Hepatocyte (in vitro differentiated cells): Measurements from ENCODE around the gene SOS1. TPM values are rescaled to one million over a fixed set of nuclear protein-coding genes. Genes with fewer than 3 reads are reported as not detected.
A peak's percentile ranks its signal among the peaks of the same experiment; 100 is the strongest.
"Not testable (repeated sequence)": the region's sequence is repeated elsewhere in the genome, so short reads cannot be mapped to it uniquely, and the experiment has no call there.

ENCODE experiments used
- DNase-seq: peaks from one replicate; pipeline ENCODE4 v3.0.0-alpha.2; 2016; ENCODE audit warnings: low spot score
- H2AFZ ChIP-seq: fragments of 200-600 bp; sonication (generic); 2 replicates; pipeline ENCODE4 v1.6.0; 2016; ENCODE audit warnings: antibody characterized with exemption, mild to moderate bottlenecking
- H3K27ac ChIP-seq: fragments of 200-600 bp; sonication (generic); 2 replicates; pipeline ENCODE4 v1.5.1; 2016; ENCODE audit warnings: mild to moderate bottlenecking
- H3K27me3 ChIP-seq: fragments of 200-600 bp; sonication (generic); 2 replicates; pipeline ENCODE4 v1.6.1; 2016
- H3K36me3 ChIP-seq: fragments of 200-600 bp; sonication (generic); replicated peaks from 2 replicates; pipeline ENCODE4 v1.5.1; 2016; ENCODE audit warnings: low read depth; ENCODE audit not compliant: insufficient read depth
- H3K4me1 ChIP-seq: fragments of 200-600 bp; sonication (generic); 2 replicates; pipeline ENCODE4 v1.5.1; 2016; ENCODE audit warnings: mild to moderate bottlenecking, moderate library complexity; ENCODE audit not compliant: insufficient read depth
- H3K4me2 ChIP-seq: fragments of 200-600 bp; sonication (generic); 2 replicates; pipeline ENCODE4 v1.6.0; 2016
- H3K4me3 ChIP-seq: fragments of 200-600 bp; sonication (generic); 2 replicates; pipeline ENCODE4 v1.5.1; 2016; ENCODE audit warnings: mild to moderate bottlenecking
- H3K79me2 ChIP-seq: fragments of 200-600 bp; sonication (generic); 2 replicates; pipeline ENCODE4 v1.6.0; 2017; ENCODE audit warnings: mild to moderate bottlenecking
- H3K9me2 ChIP-seq: fragments of 200-600 bp; sonication (generic); replicated peaks from 2 replicates; pipeline ENCODE4 v1.6.0; 2017; ENCODE audit warnings: mild to moderate bottlenecking; ENCODE audit not compliant: insufficient read depth
- H3K9me3 ChIP-seq: fragments of 200-600 bp; sonication (generic); 2 replicates; pipeline ENCODE4 v1.5.1; 2016; ENCODE audit warnings: low read depth, mild to moderate bottlenecking
- H4K20me1 ChIP-seq: fragments of 200-600 bp; sonication (generic); 2 replicates; pipeline ENCODE4 v1.6.0; 2016; ENCODE audit warnings: mild to moderate bottlenecking; ENCODE audit not compliant: insufficient read depth, poor library complexity, severe bottlenecking
- CTCF ChIP-seq: fragments of 200-600 bp; sonication (generic); IDR thresholded peaks from 2 replicates; pipeline ENCODE4 v1.5.1; 2016; ENCODE audit warnings: antibody characterized with exemption, mild to moderate bottlenecking; ENCODE audit not compliant: poor library complexity
- EZH2 ChIP-seq: fragments of 200-600 bp; sonication (generic); IDR thresholded peaks from 2 replicates; pipeline ENCODE4 v1.6.1; 2016; ENCODE audit warnings: antibody characterized with exemption, mild to moderate bottlenecking, borderline replicate concordance
- EZH2phosphoT487 ChIP-seq: fragments of 200-600 bp; sonication (generic); IDR thresholded peaks from one replicate; pipeline ENCODE4 v1.6.1; 2018; ENCODE audit warnings: antibody characterized with exemption, mild to moderate bottlenecking, low read depth, moderate library complexity; ENCODE audit not compliant: unreplicated experiment, severe bottlenecking
- WGBS: methylation state at CpG from one replicate; pipeline ENCODE4 v1.1.6; 2016; ENCODE audit warnings: low lambda C conversion rate; ENCODE audit errors: missing lambda C conversion rate; 5-methylcytosine and 5-hydroxymethylcytosine counted together
- polyA plus RNA-seq: library from polyadenylated mRNA; unstranded; fragments of >200 nt; fragmentation: Nextera tagmentation; extraction: Ambion mirVana; gene quantifications from 2 replicates; pipeline ENCODE4 v1.2.1, GENCODE V29; 2016
- total RNA-seq: library from RNA; depleted of rRNA; stranded (reverse); fragments of >200 nt; gene quantifications from 2 replicates; pipeline ENCODE4 v1.2.3, GENCODE V29; 2014

The SOS1 gene
- total and polyA plus RNA-seq, 2 experiments from 2014 or later, result 11.9 to 48.4 TPM

- Histone ChIP-seq H3K36me3 (peaks cover 4% of the 10 kb centered on the region), H2AFZ (no peak overlapping the region), H3K79me2 (peaks cover 47% of the 10 kb centered on the region), H3K9me3 (no peaks in the 10 kb centered on the region), H3K4me2 (no peak overlapping the region), H3K27ac (no peak overlapping the region), H3K9me2 (no peaks in the 10 kb centered on the region), H3K4me1 (no peaks in the 10 kb centered on the region), H3K4me3 (no peak overlapping the region), H3K27me3 (no peaks in the 10 kb centered on the region), H4K20me1 (no peaks in the 10 kb centered on the region)
- TF ChIP-seq EZH2phosphoT487, result no peak
- 77% methylated on average over 6 of the region's 6 CpGs for WGBS
- no peak for DNase-seq
Measured at GRCh38 chr2:39062320-39062719, 58.5 kb downstream of the SOS1 start.

DNA sequence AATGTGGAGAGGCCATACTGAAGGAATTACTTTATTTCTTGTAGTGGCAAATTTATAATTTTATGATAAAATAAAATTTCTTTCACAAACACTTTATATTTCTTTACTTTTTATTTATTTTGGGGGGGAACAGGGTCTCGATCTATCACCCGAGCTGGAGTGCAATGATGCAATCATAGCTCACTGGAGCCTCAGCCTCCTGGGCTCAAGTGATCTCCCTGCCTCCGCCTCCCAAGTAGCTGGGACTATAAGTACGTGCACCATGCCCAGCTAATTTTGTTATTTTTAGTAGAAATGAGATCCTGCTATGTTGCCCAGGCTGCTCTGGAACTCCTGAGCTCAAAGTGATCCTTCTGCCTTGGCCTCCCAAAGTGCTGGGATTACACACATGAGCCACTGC is 59.6 kb downstream of the SOS1 start:
- TF ChIP-seq CTCF (no peak), EZH2phosphoT487 (no peak), EZH2 (no peak)
- no peaks in the 10 kb centered on the region for H3K9me3 ChIP-seq
- WGBS, result 85% methylated on average over 4 of the region's 4 CpGs
- H4K20me1 ChIP-seq, result no peaks in the 10 kb centered on the region
- no peaks in the 10 kb centered on the region for H3K36me3 ChIP-seq
- no peaks in the 10 kb centered on the region for H3K27me3 ChIP-seq
- no peaks in the 10 kb centered on the region for H3K4me1 ChIP-seq
- no peak for DNase-seq
- H3K27ac ChIP-seq, result no peak overlapping the region
- H3K4me3 ChIP-seq, result no peak overlapping the region
- no peak overlapping the region for H3K4me2 ChIP-seq
- no peak overlapping the region for H2AFZ ChIP-seq
- no peaks in the 10 kb centered on the region for H3K9me2 ChIP-seq
- H3K79me2 ChIP-seq, result peaks cover 36% of the 10 kb centered on the region

DNA sequence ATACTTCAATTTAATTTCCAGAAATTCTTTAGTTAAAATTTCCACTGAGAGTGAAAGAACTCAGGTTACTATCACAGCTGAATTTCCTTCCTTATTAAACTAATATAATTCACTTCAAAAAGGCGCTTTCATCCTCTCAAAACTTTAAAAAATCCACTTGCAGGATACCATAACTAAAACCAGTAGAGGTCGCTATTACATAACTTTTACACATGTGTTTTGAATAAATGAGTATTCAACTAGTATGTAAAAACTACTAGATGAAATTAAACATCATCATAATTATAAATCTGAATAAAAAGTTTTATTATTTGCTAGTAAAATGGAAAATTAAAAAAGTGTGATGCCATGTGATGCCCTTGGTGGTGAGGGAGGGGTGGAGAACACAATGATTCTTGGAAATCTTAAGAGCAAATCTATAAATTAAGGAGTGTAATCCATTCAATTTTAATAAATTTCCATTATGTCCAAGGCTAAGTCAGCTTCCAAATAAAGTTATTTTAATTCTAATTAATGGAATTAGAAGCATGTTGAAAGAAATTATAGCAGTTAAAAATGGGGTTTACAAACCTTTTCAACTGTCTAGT is 61.4 kb downstream of the SOS1 start:
- DNase-seq, result peak; percentile 66
- TF ChIP-seq CTCF (peak; percentile 87), EZH2phosphoT487 (no peak)
- Histone ChIP-seq H3K27me3 (no peaks in the 10 kb centered on the region), H3K9me3 (no peaks in the 10 kb centered on the region), H3K36me3 (no peaks in the 10 kb centered on the region), H3K27ac (no peak overlapping the region), H3K4me2 (no peak overlapping the region), H3K9me2 (no peaks in the 10 kb centered on the region), H3K4me3 (no peak overlapping the region), H4K20me1 (no peaks in the 10 kb centered on the region), H3K4me1 (no peaks in the 10 kb centered on the region), H2AFZ (no peak overlapping the region), H3K79me2 (peaks cover 21% of the 10 kb centered on the region)
- WGBS, result 31% methylated on average over 2 of the region's 2 CpGs

DNA sequence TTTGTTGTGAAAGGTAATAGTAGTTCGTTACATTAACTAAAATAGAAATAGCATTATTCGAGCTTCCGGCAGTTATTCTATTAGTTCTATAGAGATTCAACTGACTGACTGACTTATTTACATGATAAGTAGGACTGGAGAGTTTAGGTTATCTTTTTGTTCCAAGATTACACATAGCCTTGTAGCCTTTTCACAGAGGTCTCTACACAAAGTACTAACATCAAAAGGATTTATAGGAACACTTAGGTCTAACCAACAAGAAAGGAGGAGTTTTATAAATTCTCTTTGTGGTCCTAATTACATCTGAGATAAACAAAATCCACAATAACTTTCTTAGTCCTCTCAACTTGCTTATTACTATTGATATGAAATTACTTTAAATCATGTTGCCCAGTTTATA is 62.8 kb downstream of the SOS1 start:
- Histone ChIP-seq H3K79me2 (peaks cover 15% of the 10 kb centered on the region), H3K27ac (no peak overlapping the region), H3K4me1 (no peaks in the 10 kb centered on the region), H3K9me3 (no peaks in the 10 kb centered on the region), H3K4me2 (no peak overlapping the region), H2AFZ (no peak overlapping the region), H3K9me2 (no peaks in the 10 kb centered on the region), H3K4me3 (no peak overlapping the region), H3K27me3 (no peaks in the 10 kb centered on the region), H3K36me3 (no peaks in the 10 kb centered on the region), H4K20me1 (no peaks in the 10 kb centered on the region)
- DNase-seq, result no peak
- TF ChIP-seq CTCF (no peak), EZH2phosphoT487 (no peak), EZH2 (no peak)
- 94% methylated on average over 3 of the region's 3 CpGs for WGBS

- H3K79me2 ChIP-seq, H4K20me1 ChIP-seq, H3K27me3 ChIP-seq, H3K4me3 ChIP-seq, H3K4me2 ChIP-seq, H3K27ac ChIP-seq, H3K9me3 ChIP-seq, H3K36me3 ChIP-seq, H2AFZ ChIP-seq, DNase-seq, H3K9me2 ChIP-seq, H3K4me1 ChIP-seq: not testable (repeated sequence)
- 97% methylated on average over 6 of the region's 6 CpGs for WGBS
Measured at GRCh38 chr2:39052665-39053064, 68.2 kb downstream of the SOS1 start.
